DLD1 (cell line): ENCODE measurements around the gene USP7.

ENCODE experiments used
- in situ Hi-C: cut with HindIII; loops from 2 replicates; pipeline ENCODE4 v1.10.0; 2017; ENCODE audit warnings: low sequenced_read_pairs

USP7 gene

DNA sequence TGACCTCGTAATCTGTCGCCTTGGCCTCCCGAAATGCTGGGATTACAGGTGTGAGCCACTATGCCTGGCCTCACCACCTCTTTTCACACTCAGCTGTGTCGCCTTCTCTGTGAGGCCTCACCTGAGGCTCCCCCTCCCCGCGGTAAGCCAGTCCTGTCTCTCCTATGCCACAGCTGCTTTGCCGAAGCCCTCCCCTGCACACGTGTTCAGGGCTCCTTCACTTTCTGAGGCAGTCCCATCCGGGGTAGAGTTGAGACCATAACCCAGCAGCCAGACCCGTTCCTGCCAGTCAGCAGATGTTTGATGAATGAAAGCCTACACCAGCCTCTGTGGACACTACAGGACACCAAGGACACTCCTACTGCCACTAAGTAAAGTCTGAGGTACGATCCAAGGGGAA is 10.6 kb downstream of the USP7 start:
- in situ Hi-C loops = no loop called here

DNA sequence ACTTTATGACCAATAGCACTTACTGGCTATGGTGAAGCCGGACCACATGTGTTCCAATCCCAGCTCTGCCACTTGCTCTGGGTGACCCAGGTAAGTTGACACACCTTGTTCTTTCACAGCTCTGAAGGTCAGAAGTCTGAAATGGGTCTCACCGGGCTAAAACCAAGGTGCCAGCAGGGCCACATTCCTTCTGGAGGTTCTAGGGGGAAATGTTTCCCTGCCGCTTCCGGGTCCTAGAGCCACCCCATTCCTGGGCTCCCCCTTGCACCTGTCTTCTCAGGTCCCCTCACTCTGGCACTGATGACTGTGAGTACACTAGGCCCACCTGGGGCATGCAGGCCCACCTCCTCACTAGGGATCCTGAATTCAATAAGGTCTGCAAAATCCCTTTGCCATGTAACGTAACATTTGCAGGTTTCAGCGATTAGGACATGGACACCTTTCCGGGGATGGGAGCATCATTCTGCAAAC is 11.4 kb downstream of the USP7 start:
- in situ Hi-C loops = no loop called here

DNA sequence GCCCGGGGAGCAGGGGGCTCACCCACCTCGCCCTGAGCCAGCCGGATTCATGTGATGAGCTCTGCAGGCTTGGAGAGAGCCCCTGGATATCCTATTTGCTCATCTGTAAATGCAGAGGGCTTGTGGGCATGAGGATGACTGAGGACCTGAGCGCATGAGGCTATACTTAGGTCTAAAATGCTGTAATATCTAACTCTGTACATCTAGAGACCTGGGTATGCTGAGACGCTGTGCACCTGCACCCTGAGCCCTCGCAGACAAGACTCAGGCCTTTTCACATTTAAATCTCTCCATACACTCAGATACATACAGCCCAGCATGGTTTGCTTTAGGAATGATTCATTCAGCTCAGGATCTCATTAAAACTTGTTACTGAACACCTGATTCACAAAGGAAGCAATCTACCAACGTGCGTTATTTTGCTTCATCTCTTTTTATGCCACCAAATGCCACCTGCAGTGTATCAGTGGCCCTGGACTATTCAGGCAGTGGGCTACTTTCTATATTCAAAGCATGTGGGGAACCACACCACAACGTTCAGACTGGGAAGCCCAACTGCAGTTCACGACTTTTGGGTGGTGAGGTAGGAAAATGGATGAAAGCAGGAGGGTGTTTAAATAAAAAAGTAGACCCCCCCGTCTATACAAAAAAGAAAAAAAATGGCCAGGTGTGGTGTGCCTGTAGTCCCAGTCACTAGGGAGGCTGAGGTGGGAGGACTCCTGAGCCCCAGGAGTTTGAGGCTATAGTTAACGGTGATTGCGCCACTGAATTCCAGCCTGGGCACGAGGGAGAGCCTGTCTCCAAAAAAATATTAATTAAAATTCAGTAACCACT is 12.0 kb downstream of the USP7 start:
- in situ Hi-C loops = no loop called here

DNA sequence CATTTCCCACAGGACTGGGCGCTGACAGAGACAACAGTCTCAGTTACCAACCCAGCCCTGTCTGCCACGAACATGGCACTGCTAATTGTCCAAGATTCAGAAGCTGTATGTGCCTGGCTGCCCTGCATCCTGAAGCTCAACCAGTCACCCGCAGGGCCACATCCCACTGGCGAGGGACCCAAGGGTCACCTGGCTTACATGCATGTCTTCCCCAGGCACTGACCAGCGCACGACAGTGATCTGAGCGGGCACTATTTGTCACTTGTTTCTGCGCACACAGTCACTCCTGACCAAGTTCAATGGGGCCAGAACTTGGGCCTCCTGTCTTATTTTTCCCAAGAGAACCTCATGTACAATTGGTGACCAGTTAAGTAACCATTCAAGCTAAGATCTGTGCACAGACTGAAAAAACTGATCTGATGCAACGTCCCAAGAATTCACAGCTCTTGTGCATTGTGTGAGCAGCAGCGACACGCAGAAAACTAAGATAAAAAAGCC is 13.1 kb downstream of the USP7 start:
- in situ Hi-C loops = no loop called here

DNA sequence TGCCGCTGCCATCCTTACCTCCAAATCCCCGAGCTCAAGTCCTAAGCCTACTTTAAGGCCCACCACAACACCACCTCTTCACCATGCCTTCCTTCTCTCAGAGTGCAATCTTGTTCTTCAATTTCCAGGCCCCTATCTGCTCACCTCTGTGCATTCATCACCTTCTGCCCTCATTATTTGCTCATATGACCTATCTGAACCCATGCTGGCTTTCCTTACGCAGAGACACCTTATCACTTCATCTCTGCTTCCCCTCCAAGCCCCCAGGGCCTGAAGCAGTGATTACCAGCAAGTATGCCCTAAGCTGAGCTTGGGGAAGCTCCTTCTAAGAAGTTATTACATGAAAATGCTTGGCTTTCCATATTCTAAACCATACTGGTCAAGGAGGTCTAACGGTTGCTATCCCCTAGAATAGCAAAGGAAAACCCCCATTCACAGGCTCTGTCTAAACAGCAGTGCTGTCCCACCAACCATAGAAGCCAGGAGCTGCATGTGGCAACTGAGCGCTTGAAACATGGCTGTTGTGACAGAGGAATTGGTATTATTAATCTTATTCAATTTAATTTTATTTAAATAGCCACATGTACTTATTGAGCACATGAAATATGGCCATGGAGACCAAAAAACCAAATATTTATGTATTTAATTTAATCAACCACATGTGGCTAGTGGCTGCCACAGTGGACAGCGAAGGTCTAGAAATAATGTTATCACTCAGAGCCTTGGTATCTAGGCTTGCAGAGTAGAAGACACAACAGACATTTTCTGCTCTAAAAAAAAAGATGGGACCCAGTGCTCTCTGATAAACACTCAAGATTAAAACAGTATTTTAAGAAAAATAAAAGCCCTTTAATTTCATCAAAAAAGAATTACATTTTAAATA is 13.9 kb downstream of the USP7 start:
- in situ Hi-C loops = no loop called here

DNA sequence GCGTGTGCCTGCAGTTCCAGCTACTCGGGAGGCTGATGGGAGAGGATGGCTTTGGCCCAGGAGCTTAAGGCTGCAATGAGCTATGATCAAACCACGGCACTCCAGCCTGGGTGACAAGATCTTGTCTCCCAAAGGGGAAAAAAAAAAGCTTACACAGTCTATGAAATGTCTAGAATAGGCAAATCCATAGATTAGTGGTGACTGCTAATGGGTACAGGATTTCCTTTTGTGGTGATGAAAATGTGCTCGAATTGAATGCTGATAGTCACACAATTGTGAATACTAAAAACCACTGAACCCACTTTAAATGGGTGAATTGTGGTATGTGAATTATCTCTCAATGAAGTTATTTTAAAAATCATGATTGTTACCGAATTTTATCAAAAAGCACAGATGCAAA is 14.9 kb downstream of the USP7 start:
- in situ Hi-C loops = no loop called here

DNA sequence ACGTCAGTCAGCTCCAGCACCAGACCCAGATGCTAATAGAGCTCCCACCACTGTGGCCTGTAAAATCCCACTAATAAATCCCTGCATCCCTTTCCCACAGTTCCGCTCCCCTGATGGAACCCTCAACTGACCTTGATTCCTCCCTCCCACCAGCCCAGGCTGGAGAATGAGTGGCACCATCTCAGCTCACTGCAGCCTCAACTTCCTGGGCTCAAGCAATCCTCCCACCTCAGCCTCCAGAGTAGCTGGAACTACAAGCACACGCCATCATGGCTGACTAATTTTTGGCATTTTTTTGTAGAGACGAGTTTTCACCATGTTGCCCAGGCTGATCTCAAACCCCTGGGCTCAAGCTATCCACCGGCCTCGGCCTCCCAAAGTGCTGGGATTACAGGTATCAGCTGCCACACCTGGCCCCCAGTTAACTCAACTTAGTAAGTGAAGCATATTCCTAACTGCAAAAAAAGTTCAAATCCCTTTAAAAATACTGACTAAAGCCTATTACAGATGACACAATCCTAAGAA is 15.6 kb downstream of the USP7 start:
- in situ Hi-C loops = no loop called here

DNA sequence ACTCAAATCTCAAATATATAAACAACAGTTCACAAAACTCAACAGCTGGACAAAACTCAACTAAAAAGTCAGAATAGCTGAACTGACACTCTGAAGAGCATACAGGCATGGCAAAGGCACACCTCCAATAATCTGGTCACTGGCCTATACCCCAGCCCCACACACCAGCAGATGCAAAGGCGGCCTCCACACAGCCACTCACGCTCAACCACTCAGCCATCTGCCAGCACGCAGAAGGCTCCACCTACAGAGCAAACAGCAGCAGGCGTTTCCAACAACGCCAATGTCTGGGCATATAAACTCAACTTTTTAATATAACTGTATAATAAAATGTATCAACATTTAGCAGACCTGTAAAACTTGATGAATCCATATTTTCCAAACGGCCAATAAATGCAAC is 17.2 kb downstream of the USP7 start:
- in situ Hi-C loops = no loop called here

DNA sequence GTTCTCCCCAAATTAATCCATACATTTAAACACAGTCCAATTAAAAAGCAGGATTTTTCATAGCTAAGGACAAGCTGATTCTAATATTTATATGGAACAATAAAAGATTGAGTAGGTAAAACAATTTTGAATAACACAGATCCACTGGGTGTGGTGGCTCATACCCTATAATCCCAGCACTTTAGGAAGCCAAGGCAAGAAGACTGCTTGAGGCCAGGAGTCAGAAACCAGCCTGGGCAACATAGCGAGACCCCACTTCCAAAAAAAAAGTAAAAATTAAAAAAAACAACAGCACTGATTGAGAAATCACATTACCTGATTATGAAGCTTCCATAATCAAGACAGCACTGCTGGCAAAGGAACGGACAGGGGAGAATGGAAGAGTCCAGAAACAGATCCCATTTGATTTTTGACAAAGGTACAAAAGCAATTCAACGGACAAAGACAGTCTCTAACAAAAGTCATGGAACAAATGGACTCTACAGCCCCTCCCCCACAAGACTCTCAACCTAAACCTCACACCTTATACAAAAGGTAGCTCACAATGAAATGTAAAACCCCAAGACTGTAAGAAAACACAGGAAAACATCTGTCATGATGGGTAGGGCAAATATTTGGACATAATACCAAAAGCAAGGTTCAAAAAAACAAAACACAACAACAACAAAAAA is 17.9 kb downstream of the USP7 start:
- in situ Hi-C loops = no loop called here

DNA sequence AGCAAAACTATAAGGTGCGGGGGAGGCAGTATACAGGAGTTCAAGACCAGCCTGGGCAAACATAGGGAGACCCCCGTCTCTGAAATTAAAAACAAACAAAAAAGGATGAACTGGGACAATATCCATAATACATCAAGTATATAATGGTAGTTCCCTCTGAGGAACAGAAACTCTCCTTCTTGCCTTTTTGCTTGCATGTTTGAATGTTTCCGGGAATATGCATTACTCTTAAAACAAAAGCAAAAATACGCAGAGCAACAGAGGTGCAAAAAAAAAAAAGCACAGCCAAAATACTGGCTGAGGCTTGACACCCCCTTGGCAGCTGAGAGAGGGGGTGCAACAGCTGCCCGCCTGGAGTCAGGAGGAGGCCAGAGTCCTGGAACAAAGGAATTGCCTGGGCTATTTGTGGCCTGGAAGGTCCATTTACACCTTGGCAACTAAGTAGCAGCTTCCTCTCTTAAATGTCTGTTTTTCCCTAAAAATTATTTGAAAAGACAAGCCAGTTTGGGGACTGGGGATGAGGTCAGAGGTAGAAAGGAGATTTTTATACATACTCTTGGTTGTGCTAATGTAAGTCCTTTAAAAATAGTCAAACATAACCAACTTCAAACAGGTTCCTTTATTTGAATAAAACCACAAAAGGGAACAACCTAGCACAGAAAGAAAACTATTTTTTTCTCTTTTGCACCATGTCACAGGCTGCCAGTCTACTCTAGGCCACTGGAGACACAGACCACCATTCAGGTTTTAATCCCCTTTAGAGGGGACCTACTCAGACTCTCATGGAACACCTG is 19.5 kb downstream of the USP7 start:
- in situ Hi-C loops = no loop called here

DNA sequence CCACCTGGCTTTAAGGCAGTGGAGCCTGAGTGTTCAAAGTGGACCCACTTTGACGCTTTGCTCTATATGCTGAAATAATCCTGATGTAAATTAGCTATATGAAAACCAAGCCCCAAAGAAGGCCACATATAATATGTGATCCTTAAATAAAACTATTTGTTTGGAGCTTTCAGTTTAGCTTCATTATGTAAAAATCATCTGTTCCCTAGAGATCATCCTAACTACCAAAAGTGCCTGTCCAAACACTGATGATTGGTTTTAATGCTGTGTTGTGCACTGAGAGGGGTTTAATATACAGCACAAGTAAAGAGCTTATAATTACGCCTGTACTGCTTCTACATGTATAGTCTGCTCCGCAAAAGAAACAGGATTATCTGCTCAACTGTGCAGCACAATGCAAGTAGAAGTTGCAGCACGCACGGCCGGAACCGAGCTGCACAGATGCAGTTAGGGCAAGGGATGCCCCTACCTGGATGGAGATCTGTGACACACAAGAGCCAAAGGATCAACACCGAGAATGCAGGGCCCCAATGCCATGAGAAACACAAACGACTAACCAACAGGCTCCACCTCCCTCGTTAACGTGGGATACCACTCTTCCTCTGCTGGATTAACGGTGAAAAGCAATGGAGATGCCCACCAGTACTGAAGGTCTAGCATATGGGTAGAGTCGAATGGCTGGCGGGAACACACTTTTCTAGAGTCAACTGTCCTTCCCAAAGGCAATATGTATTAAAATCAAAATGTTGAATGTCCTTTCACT is 20.5 kb downstream of the USP7 start:
- in situ Hi-C loops = no loop called here

DNA sequence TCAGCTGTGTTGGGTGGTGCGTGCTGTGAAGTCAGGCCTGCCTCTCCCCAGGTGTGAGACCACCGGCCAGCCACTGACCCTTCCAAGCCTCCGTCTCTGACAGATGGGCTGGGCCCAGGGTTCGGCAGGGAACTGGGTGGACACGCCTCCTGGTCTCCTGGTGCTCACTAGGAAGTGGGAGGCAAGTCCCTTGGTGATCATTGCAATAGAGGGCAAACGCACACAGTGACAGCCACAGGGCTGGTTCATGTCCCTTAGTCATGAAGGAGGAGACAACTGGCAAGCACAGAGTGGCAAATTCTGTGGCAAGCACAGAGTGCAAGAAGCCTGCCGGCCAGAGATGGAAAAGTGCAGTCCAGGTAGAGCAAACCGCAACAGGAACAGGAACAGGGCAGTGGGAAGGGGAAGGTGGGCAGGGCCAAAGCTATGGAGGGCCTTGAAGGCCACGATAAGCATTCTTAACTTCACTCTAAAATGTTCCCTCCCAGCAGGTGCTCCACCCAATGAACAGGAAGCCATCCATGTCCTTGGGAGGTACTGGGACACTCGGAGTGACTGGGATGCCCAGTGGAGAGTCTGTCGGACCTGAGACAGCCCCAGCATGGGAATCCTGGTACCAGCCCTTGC is 21.9 kb downstream of the USP7 start:
- in situ Hi-C loops = no loop called here

DNA sequence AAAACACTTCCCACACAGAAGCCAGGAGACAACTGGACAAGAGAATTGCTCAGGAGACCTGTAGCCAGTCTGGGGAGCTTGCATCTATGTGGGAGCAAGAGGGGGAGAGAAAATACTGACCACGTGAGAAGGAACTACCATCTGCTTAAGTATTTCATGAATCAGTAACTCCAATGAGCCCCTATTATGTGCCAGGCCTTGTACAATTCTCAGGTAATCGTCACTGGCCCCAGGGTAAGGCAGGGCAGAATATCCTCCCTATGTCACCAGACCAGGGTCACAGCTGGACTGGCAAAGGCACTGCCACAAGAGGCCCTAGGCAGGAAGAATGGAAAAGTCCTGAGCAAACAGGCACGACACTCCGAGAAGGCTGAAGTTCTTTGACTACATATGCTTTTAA is 25.9 kb downstream of the USP7 start:
- in situ Hi-C loops = no loop called here

DNA sequence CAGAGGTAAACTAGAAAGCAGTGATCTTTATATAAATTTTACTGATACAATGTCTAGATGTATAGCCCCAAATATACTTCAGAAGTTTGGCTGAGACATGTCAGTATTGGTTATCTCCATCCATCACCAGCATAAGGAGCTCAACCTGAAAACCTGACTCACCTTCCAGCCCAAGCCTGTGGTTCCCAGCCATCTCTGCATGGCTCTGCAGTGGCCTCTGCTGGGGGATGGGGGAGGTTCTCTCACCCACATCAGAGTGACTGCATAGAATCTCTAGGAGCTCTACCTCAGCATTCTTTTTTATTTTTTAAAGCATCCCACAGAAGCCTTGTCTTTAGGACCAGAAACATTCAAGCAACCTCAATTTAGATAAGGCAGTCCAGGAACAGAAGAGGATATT is 27.3 kb downstream of the USP7 start:
- in situ Hi-C loops = no loop called here

DNA sequence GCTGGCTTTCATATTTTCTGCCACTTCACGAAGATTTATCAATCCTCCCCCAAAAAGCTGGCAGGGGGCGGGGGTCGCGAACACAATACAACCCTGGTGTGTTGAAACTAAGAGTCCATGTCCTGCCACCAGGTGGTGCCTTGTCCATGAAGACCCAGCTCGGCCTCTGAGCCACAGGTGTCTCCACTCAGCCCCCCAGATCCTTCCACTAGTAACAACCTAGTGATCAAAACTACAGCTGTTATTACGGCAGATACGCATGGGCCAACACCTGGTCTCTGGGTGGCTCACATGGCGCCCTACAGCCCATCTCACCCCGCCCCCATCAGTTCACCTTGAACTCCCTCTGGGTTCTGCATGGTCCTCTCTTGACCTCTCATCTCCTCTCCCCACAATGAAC is 27.7 kb downstream of the USP7 start:
- in situ Hi-C loops = no loop called here

DNA sequence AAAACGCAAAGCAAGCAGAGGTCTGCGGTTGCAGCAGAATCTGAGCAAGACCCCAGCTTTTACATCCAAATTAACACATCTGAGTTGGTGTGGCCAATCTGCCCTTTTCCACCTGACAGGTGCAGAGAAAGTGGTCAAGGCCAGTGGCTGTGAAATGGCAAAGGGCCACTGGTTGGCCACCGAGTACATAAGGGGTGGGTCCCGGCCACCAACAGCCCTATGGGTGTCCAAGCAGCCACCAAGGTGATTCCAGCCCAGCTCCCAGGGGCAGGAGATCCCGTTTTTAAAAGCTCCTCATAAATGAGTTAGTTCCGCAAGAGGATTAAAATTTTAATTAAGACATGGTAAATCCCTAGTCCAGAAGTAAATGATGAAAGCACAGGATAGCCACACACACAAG is 29.1 kb downstream of the USP7 start:
- in situ Hi-C loops = no loop called here

DNA sequence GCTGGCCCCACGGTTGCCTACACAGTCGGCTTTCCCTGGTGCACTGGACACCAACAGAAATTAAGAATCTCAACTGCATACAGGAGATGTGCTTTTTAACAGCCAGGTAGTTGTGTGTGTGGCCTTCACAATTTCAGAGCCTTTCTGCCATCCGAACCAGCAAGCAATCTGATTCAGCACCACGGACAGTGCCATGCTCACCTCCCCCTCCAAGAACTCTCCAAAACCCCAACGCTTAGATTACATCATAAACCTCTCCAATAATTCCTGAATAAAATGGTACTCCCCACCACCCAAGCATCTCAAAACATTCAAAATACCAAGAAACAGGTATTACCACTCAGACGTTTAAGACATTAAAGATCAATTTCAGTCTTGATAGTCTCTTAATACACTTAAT is 31.8 kb downstream of the USP7 start:
- in situ Hi-C loops = no loop called here

DNA sequence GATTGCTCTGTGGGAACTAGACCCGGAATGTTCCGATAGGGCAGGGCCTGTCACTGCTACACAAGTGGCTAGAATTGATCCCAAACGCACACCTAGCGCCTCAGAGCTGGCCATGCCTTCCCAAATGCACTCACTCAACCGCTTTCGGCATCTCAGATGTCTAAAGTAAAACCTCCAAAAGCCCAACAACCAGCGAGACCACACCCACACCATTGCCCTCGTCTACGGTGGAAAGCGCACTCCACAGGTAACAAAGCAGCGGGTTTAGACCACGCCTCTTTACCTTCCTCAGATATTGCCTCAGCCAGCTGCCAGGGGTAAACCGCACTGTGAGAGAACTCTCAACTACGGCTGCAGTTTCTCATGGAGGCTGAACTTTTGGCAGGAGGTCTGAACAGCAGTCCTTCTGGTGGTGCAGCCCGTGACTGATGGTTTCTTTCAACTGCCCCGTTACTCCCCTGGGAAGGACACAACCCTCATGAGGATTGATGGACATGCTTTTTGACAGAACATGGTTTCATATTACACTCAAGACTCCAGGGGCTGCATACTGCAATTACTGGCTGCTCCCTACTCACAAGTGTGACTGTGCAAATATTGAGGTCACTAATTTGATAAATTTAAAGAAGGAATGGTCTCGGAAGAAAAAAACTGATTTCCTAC is 34.5 kb downstream of the USP7 start:
- in situ Hi-C loops = no loop called here
